ENCODE results near the gene ATG7.

GRCh38 chr3:11375333-11376088 is 103.3 kb downstream of the ATG7 start:
- TF ChIP-seq, protein P1, sequence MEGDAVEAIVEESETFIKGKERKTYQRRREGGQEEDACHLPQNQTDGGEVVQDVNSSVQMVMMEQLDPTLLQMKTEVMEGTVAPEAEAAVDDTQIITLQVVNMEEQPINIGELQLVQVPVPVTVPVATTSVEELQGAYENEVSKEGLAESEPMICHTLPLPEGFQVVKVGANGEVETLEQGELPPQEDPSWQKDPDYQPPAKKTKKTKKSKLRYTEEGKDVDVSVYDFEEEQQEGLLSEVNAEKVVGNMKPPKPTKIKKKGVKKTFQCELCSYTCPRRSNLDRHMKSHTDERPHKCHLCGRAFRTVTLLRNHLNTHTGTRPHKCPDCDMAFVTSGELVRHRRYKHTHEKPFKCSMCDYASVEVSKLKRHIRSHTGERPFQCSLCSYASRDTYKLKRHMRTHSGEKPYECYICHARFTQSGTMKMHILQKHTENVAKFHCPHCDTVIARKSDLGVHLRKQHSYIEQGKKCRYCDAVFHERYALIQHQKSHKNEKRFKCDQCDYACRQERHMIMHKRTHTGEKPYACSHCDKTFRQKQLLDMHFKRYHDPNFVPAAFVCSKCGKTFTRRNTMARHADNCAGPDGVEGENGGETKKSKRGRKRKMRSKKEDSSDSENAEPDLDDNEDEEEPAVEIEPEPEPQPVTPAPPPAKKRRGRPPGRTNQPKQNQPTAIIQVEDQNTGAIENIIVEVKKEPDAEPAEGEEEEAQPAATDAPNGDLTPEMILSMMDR (IDR thresholded peaks at IDR 0.05; ENCODE audit: insufficient read depth, low read length, poor library complexity, severe bottlenecking): no peak
- no peak for TF ChIP-seq EZH2phosphoT487 (conservative IDR thresholded peaks at IDR 0.05; ENCODE audit: low read length)

Data from SU-DHL-6 (cell line).